ENCODE data around the gene GZMH.
"Not testable (repeated sequence)": the region's sequence is repeated elsewhere in the genome, so short reads cannot be mapped to it uniquely, and the experiment has no call there.

Gene GZMH

GRCh38 chr14:24629521-24629920, 20.0 kb upstream of the GZMH start:
- H3K9ac ChIP-seq (ENCODE audit: low read length), result no peak overlapping the region
- no peaks in the 10 kb centered on the region for H3K36me3 ChIP-seq (ENCODE audit: insufficient read depth, low read length)
- no peaks in the 10 kb centered on the region for H3K9me3 ChIP-seq (ENCODE audit: low read length)
- no peaks in the 10 kb centered on the region for H3K4me1 ChIP-seq (ENCODE audit: insufficient read depth, low read length)
- H3K27ac ChIP-seq (ENCODE audit: low read depth, low read length), result no peak overlapping the region
- H3K4me3 ChIP-seq (ENCODE audit: low read depth in 1 of 2, low read length in 2 of 2), result no peak overlapping the region
- H3K27me3 ChIP-seq (ENCODE audit: control insufficient read depth in 1 of 2, insufficient read depth in 2 of 2, low read length in 2 of 2), result no peaks in the 10 kb centered on the region

DNA sequence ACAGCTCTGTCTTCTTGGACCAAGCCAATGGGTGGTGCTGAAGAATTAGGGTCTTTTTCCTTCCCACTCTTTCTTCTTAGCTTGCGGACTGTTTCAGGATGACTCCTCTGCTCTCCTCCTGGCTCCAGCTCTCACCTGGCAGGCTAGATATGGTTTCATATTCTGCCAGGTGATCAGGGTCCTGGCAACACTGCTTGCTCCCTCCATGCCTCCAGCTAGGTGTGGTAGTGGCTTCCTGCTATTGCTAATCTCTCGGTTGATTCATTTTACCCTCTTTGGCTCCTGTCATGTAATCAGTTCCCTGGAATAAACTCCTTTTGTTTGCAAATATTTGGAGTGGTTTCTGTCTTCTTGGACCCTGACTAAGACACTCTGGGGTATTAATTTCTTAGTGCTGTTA, 4.3 kb upstream of the GZMH start:
- Histone ChIP-seq H3K27me3 (ENCODE audit: control insufficient read depth in 1 of 2, insufficient read depth in 2 of 2, low read length in 2 of 2) (no peaks in the 10 kb centered on the region), H3K36me3 (ENCODE audit: insufficient read depth, low read length) (no peaks in the 10 kb centered on the region), H3K9ac (ENCODE audit: low read length) (no peak overlapping the region), H3K4me1 (ENCODE audit: insufficient read depth, low read length) (no peaks in the 10 kb centered on the region), H3K4me3 (ENCODE audit: low read depth in 1 of 2, low read length in 2 of 2) (no peak overlapping the region), H3K27ac (ENCODE audit: low read depth, low read length) (no peak overlapping the region), H3K9me3 (ENCODE audit: low read length) (no peaks in the 10 kb centered on the region)

DNA sequence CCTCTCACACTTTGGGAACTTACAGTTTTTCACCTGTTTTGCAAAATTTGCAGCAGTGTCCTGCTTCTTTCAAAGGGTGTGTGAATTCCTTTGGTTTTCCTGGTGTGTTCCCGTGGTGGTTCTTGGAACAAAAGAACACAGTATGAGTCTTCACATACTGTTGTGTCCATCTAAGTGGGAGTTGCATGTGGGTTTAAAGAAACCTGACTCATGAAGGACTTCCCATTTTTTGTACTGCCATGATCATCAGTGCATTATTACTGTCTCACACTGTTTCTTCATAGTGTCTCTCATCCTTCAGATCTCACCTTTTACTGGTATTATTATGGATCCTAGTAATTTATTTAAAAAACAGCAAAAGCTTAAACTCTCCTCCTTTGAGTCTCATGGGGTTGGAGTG, 3.8 kb upstream of the GZMH start:
- Histone ChIP-seq H3K36me3 (ENCODE audit: insufficient read depth, low read length) (no peaks in the 10 kb centered on the region), H3K9me3 (ENCODE audit: low read length) (no peaks in the 10 kb centered on the region), H3K27me3 (ENCODE audit: control insufficient read depth in 1 of 2, insufficient read depth in 2 of 2, low read length in 2 of 2) (no peaks in the 10 kb centered on the region), H3K9ac (ENCODE audit: low read length) (no peak overlapping the region), H3K4me1 (ENCODE audit: insufficient read depth, low read length) (no peaks in the 10 kb centered on the region), H3K4me3 (ENCODE audit: low read depth in 1 of 2, low read length in 2 of 2) (no peak overlapping the region), H3K27ac (ENCODE audit: low read depth, low read length) (no peak overlapping the region)

DNA sequence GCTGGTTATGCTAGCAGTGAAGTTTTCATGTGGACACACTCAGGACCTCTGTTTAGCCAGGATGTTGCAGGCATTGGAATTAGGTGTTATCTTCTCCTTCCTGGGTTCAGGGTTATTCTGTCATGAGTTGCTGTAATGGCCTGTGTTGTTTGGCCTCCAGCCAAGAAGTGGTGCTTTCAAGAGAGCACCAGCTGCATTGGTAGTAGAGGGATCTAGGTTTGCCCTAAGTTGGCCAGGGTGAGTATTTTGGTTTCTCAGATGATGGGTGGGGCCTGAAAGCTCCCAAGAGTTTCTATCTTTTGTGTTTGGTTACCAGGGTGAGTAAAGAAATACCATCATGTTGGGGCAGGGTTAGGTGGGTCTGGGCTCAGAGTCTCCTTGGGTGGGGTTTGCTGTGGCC, 2.7 kb upstream of the GZMH start:
- H3K4me3 ChIP-seq (ENCODE audit: low read depth in 1 of 2, low read length in 2 of 2), result no peak overlapping the region
- H3K27me3 ChIP-seq (ENCODE audit: control insufficient read depth in 1 of 2, insufficient read depth in 2 of 2, low read length in 2 of 2), result no peaks in the 10 kb centered on the region
- H3K36me3 ChIP-seq (ENCODE audit: insufficient read depth, low read length), result no peaks in the 10 kb centered on the region
- H3K9me3 ChIP-seq (ENCODE audit: low read length), result no peaks in the 10 kb centered on the region
- no peak overlapping the region for H3K9ac ChIP-seq (ENCODE audit: low read length)
- H3K27ac ChIP-seq (ENCODE audit: low read depth, low read length), result no peak overlapping the region
- no peaks in the 10 kb centered on the region for H3K4me1 ChIP-seq (ENCODE audit: insufficient read depth, low read length)

DNA sequence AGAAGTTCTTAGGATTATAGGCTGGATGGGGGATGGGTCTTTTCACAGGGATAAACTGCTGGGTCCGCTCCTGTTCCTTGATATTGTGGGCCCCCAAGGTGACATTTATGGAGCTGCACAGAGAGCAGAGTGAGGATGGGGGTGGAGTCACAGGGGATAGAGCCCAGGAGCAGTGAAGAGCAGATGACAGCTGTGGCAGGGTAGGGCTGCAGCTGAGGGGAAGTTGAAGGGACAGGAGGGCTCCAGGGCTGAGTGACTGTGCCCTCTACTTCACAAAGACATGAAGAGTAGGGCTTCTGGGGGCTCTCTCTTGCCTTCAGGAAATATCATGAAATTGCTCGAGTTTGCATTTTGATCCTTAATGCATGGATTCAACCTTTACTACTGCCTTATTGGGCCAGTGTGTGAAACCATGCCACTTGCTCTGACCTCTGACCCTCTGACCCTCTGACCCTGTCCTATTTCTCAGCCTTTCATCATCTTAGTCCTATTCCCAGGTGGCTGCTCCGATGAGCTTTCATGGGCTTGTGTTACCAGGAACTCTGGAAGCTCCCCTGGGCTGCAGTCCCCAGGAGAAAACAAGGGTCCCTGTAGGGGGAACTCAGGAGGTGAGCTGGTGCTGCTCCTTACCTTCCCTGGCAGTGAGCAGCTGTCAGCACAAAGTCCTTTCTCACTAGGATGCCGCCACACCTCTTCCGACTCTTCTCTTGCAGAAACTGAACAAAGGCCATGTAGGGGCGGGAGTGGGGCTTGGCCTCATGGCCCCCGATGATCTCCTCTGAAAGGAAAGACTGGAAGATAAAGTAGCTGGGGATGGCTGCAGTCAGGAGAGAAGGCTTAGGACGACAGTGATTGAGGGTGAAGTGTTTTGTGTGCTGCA, 1.6 kb downstream of the GZMH start:
- H3K27me3 ChIP-seq (ENCODE audit: control insufficient read depth in 1 of 2, insufficient read depth in 2 of 2, low read length in 2 of 2), result no peaks in the 10 kb centered on the region
- H3K9me3 ChIP-seq (ENCODE audit: low read length), result no peaks in the 10 kb centered on the region
- H3K4me3 ChIP-seq (ENCODE audit: low read depth in 1 of 2, low read length in 2 of 2), result no peak overlapping the region
- no peak overlapping the region for H3K9ac ChIP-seq (ENCODE audit: low read length)
- H3K4me1 ChIP-seq (ENCODE audit: insufficient read depth, low read length), result no peaks in the 10 kb centered on the region
- no peaks in the 10 kb centered on the region for H3K36me3 ChIP-seq (ENCODE audit: insufficient read depth, low read length)
- H3K27ac ChIP-seq (ENCODE audit: low read depth, low read length), result no peak overlapping the region

DNA sequence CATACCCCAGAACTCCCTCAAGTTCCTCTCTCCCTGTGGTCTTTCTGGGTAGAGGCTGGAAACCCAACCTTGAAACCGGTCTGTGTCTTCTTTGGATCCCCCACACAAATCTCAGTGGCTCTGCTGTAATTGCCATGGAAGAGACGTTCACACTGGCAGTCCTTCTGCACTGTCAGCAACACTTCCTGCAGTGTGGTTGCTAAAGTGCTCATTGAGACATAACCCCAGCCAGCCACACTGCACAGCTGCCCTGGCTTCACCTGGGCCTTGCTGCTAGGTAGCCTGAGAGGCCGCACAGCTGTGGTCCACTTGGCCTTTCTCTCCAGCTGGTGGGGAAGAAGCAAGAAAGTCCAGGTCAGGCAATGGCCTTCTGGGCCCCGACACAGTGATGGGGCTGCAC, 2.4 kb downstream of the GZMH start:
- H3K4me3 ChIP-seq (ENCODE audit: low read depth in 1 of 2, low read length in 2 of 2), result no peak overlapping the region
- H3K27ac ChIP-seq (ENCODE audit: low read depth, low read length), result no peak overlapping the region
- no peaks in the 10 kb centered on the region for H3K36me3 ChIP-seq (ENCODE audit: insufficient read depth, low read length)
- H3K4me1 ChIP-seq (ENCODE audit: insufficient read depth, low read length), result no peaks in the 10 kb centered on the region
- no peaks in the 10 kb centered on the region for H3K9me3 ChIP-seq (ENCODE audit: low read length)
- H3K27me3 ChIP-seq (ENCODE audit: control insufficient read depth in 1 of 2, insufficient read depth in 2 of 2, low read length in 2 of 2), result no peaks in the 10 kb centered on the region
- no peak overlapping the region for H3K9ac ChIP-seq (ENCODE audit: low read length)

DNA sequence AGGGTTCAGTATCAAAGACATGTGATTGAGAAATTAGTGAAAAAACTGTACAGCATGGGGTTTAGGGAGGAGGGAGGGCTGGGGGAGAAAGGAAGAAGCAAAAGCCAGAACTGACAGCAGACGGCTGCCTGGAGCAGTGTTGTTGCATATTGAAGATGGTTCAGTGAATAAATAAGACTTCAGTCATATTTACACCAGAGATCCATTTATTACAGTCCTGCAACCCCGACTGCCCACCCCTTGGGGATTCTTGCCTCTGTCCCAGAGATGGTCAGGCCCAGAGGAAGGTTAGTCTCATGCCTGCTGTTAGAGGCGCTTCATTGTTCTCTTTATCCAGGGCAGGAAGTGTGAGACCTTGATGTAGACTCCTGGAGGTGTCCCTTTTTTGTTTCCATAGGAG, 3.2 kb downstream of the GZMH start:
- H3K9me3 ChIP-seq (ENCODE audit: low read length), result no peaks in the 10 kb centered on the region
- H3K27me3 ChIP-seq (ENCODE audit: control insufficient read depth in 1 of 2, insufficient read depth in 2 of 2, low read length in 2 of 2), result no peaks in the 10 kb centered on the region
- no peak overlapping the region for H3K27ac ChIP-seq (ENCODE audit: low read depth, low read length)
- H3K36me3 ChIP-seq (ENCODE audit: insufficient read depth, low read length), result no peaks in the 10 kb centered on the region
- H3K4me3 ChIP-seq (ENCODE audit: low read depth in 1 of 2, low read length in 2 of 2), result no peak overlapping the region
- no peaks in the 10 kb centered on the region for H3K4me1 ChIP-seq (ENCODE audit: insufficient read depth, low read length)
- no peak overlapping the region for H3K9ac ChIP-seq (ENCODE audit: low read length)

DNA sequence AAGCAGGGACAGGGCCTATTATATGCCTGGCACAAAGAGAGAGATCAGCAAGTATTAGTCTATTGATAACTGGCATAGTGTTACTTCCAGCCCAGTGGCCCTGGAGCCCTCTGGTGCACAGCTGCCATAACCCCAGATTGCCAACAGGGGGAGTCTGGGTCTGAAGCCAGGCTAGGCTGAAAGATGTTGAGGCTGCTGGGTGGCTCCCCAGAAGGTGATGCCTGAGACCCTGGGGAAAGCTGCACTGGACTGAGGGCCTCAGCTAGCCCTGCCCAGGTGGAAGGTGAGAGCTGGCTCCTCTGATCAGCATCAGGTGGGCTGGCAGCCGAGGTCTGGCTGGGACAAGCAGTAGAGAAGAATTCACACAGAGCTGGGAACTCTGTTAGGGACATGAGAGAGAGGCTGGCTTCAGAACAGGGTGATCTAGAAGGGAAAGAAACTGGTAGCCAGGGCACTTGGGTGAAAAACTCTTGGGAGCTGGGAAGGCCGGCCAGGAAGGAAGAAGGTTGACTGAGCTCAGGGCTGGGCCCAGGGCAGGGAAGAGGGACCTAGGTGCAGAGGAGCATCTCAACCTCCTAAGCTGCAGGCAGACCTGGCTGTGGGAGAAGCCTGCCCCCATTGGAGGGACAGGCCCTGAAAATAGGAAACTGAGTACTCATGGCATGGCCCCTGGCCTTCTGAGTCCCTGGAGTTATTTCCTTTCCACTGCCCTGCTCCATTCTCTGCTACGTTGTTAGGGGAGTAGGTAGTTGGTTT, 3.9 kb downstream of the GZMH start:
- H3K9ac ChIP-seq (ENCODE audit: low read length), result no peak overlapping the region
- H3K27ac ChIP-seq (ENCODE audit: low read depth, low read length), result no peak overlapping the region
- H3K9me3 ChIP-seq (ENCODE audit: low read length), result no peaks in the 10 kb centered on the region
- no peaks in the 10 kb centered on the region for H3K36me3 ChIP-seq (ENCODE audit: insufficient read depth, low read length)
- no peak overlapping the region for H3K4me3 ChIP-seq (ENCODE audit: low read depth in 1 of 2, low read length in 2 of 2)
- H3K4me1 ChIP-seq (ENCODE audit: insufficient read depth, low read length), result no peaks in the 10 kb centered on the region
- no peaks in the 10 kb centered on the region for H3K27me3 ChIP-seq (ENCODE audit: control insufficient read depth in 1 of 2, insufficient read depth in 2 of 2, low read length in 2 of 2)

DNA sequence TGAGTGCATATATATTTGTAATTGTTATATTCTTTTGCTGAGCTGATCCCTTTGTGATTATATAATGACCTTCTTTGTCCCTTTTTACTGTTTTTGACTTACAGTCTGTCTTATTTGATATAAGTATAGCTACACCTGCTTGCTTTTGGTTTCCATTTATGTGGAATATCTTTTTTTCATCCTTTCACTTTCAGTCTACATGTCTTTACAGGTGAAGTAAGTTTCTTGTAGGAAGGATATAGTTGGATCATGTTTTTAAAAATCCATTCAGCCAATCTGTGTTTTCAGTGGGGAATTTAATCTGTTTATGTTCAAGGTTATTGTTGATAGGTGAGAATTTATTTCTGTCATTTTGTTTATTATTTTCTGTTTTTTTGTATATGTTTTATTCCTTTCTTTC, 12.1 kb downstream of the GZMH start:
- Histone ChIP-seq H3K27ac (ENCODE audit: low read depth, low read length) (no peak overlapping the region), H3K4me3 (ENCODE audit: low read depth in 1 of 2, low read length in 2 of 2) (no peak overlapping the region), H3K27me3 (ENCODE audit: control insufficient read depth in 1 of 2, insufficient read depth in 2 of 2, low read length in 2 of 2) (no peaks in the 10 kb centered on the region), H3K36me3 (ENCODE audit: insufficient read depth, low read length) (no peaks in the 10 kb centered on the region), H3K9ac (ENCODE audit: low read length) (no peak overlapping the region), H3K9me3 (ENCODE audit: low read length) (no peaks in the 10 kb centered on the region), H3K4me1 (ENCODE audit: insufficient read depth, low read length) (no peaks in the 10 kb centered on the region)

DNA sequence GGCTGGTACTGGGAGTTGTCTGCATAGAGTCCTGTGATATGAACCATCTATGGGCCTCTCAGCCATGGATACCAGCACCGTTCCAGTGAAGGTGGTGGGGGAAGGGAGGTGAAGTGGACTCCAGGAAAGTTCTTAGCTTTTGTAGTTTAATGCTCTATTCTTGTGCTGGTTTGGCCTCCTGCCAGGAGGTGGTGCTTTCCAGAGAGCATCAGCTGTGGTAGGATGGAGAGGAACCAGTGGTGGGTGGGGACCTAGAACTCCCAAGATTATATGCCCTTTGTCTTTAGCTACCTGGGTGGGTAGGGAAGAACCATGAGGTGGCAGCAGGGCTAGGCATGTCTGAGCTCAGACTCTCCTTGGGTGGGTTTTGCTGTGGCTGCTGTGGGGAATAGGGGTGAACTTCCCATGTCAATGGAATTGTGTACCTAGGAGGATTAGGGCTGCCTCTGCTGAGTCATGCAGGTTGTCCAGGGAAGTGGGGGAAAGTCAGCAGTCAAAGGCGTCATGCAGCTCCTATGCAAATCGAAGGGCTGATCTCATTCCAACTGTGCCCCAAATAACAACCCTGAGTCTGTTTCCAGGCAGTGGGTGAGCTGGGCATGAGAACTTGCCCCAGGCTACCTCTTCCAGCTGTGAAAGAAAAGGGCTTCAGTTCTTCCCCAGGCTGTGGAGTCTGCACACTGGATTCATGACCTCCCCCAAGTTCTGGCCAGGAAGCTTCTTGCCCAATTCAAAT, 14.2 kb downstream of the GZMH start:
- no peaks in the 10 kb centered on the region for H3K4me1 ChIP-seq (ENCODE audit: insufficient read depth, low read length)
- H3K4me3 ChIP-seq (ENCODE audit: low read depth in 1 of 2, low read length in 2 of 2), result no peak overlapping the region
- no peaks in the 10 kb centered on the region for H3K27me3 ChIP-seq (ENCODE audit: control insufficient read depth in 1 of 2, insufficient read depth in 2 of 2, low read length in 2 of 2)
- no peak overlapping the region for H3K9ac ChIP-seq (ENCODE audit: low read length)
- no peaks in the 10 kb centered on the region for H3K36me3 ChIP-seq (ENCODE audit: insufficient read depth, low read length)
- H3K27ac ChIP-seq (ENCODE audit: low read depth, low read length), result no peak overlapping the region
- no peaks in the 10 kb centered on the region for H3K9me3 ChIP-seq (ENCODE audit: low read length)

GRCh38 chr14:24591004-24591403, 18.5 kb downstream of the GZMH start:
- not testable (repeated sequence) for H3K9ac ChIP-seq (ENCODE audit: low read length); H3K9me3 ChIP-seq (ENCODE audit: low read length); H3K4me1 ChIP-seq (ENCODE audit: insufficient read depth, low read length); H3K27ac ChIP-seq (ENCODE audit: low read depth, low read length); H3K4me3 ChIP-seq (ENCODE audit: low read depth in 1 of 2, low read length in 2 of 2); H3K27me3 ChIP-seq (ENCODE audit: control insufficient read depth in 1 of 2, insufficient read depth in 2 of 2, low read length in 2 of 2); H3K36me3 ChIP-seq (ENCODE audit: insufficient read depth, low read length)

Data from muscle layer of colon (tissue), 2 donors.